HCT116 (cell line): Measurements from ENCODE around the gene RNASE8. TPM values are rescaled to one million over a fixed set of nuclear protein-coding genes. Genes with fewer than 3 reads are reported as not detected.
A peak's percentile ranks its signal among the peaks of the same experiment; 100 is the strongest.

Experiments used
- ATAC-seq: fragments of 200-7000 bp; cut with Tn5 transposase; 2 replicates; pipeline ENCODE4 v1.9.1; 2020; ENCODE audit warnings: mild to moderate bottlenecking, moderate library complexity
- BruUV-seq: library from RNA; stranded (reverse); fragments of 400-500 nt; replicated peaks from 2 replicates; lab custom pipeline; 2021; lab: Mats Ljungman, UMichigan
- CTCF ChIA-PET: fragments of 300-600 bp; sonication (Branson Sonifier 250); formaldehyde crosslinking; loops from one replicate; lab custom pipeline; 2021; ENCODE audit warnings: antibody characterized with exemption; lab: Charles Lee
- POLR2A ChIA-PET: fragments of 300-600, 350-600 bp; sonication (Branson Sonifier 250); formaldehyde crosslinking; loops from one replicate; lab custom pipeline; 2021; ENCODE audit warnings: antibody characterized with exemption; lab: Charles Lee
- RAD21 ChIA-PET, 2 experiments: fragments of 300-600 bp; sonication (Branson Sonifier 250); formaldehyde crosslinking; loops; one replicate each; lab custom pipeline; 2023; ENCODE audit warnings: low total read pairs in 2 of 2; ENCODE audit not compliant: uncharacterized antibody in 2 of 2, unreplicated experiment in 2 of 2, low non-redundant PET in 1 of 2; lab: Charles Lee
- DNase-seq: peaks from one replicate; pipeline ENCODE4 v3.0.0-alpha.2; 2010; ENCODE audit warnings: low read depth, low spot score
- H2AFZ ChIP-seq: fragments of 200-600 bp; shearing (Covaris generic), sonication (generic); 2 replicates; pipeline ENCODE4 v1.6.1; 2017; ENCODE audit warnings: low read depth, mixed run types, mixed read lengths, antibody characterized with exemption, low read length; ENCODE audit not compliant: poor library complexity, severe bottlenecking
- H3K27ac ChIP-seq: 2 replicates; pipeline ENCODE4 v1.5.1; 2012; ENCODE audit warnings: low read depth, low read length
- H3K27me3 ChIP-seq: fragments of 200-600 bp; sonication (generic); 2 replicates; pipeline ENCODE4 v1.6.1; 2016; ENCODE audit warnings: mixed run types, low read length, mixed read lengths; ENCODE audit not compliant: insufficient read depth
- H3K36me3 ChIP-seq, 2 experiments: fragments of 200-500 bp in 1 of 2; fragments of 200-600 bp in 1 of 2; sonication (Bioruptor generic) in 1 of 2; sonication (generic) in 1 of 2; 2 replicates each; pipeline versions ENCODE4 v1.5.1 to v1.6.1; 2014 to 2016; ENCODE audit warnings: low read length in 2 of 2, inconsistent platforms in 1 of 2, mixed read lengths in 1 of 2, mixed run types in 1 of 2; ENCODE audit not compliant: insufficient read depth in 2 of 2, control insufficient read depth in 1 of 2
- H3K4me1 ChIP-seq, 2 experiments: fragments of 200-600 bp in 1 of 2; sonication (generic) in 1 of 2; 2 replicates each; pipeline versions ENCODE4 v1.5.1 to v1.6.1; 2012 to 2017; ENCODE audit warnings: low read length in 2 of 2, inconsistent platforms in 1 of 2, mild to moderate bottlenecking in 1 of 2, mixed read lengths in 1 of 2, mixed run types in 1 of 2, moderate library complexity in 1 of 2; ENCODE audit not compliant: insufficient read depth in 2 of 2, control insufficient read depth in 1 of 2
- H3K4me2 ChIP-seq: fragments of 200-600 bp; sonication (generic); 2 replicates; pipeline ENCODE4 v1.6.1; 2017; ENCODE audit warnings: mixed run types, low read length, mixed read lengths
- H3K4me3 ChIP-seq, 2 experiments: fragments of 200-600 bp in 1 of 2; sonication (generic) in 1 of 2; replicated peaks in 1 of 2; 2 replicates each; pipeline ENCODE4 v1.5.1; 2011 to 2016; ENCODE audit warnings: low read length in 2 of 2, control low read depth in 1 of 2, low read depth in 1 of 2, mild to moderate bottlenecking in 1 of 2, mixed read lengths in 1 of 2, mixed run types in 1 of 2
- H3K79me2 ChIP-seq: fragments of 200-600 bp; sonication (generic); 2 replicates; pipeline ENCODE4 v1.6.1; 2017; ENCODE audit warnings: mild to moderate bottlenecking, mixed run types, low read length, moderate library complexity, mixed read lengths; ENCODE audit not compliant: insufficient read depth
- H3K9ac ChIP-seq: fragments of 200-600 bp; sonication (generic); 2 replicates; pipeline ENCODE4 v1.6.1; 2016; ENCODE audit warnings: low read length, mixed read lengths
- H3K9me2 ChIP-seq: fragments of 200-600 bp; sonication (generic), shearing (Covaris generic); 2 replicates; pipeline ENCODE4 v1.6.1; 2017; ENCODE audit warnings: mixed run types, mild to moderate bottlenecking, moderate library complexity; ENCODE audit not compliant: insufficient read depth
- H3K9me3 ChIP-seq, 2 experiments: fragments of 200-500 bp in 1 of 2; fragments of 200-600 bp in 1 of 2; sonication (Bioruptor generic) in 1 of 2; sonication (generic) in 1 of 2; 2 replicates each; pipeline ENCODE4 v1.6.1; 2014 to 2017; ENCODE audit warnings: low read length in 2 of 2, mixed read lengths in 2 of 2, inconsistent platforms in 1 of 2, low read depth in 1 of 2, mild to moderate bottlenecking in 1 of 2, mixed run types in 1 of 2, moderate library complexity in 1 of 2; ENCODE audit not compliant: control insufficient read depth in 1 of 2, insufficient read depth in 1 of 2
- H4K20me1 ChIP-seq: fragments of 200-600 bp; sonication (generic), shearing (Covaris generic); 2 replicates; pipeline ENCODE4 v1.6.1; 2017; ENCODE audit warnings: mixed run types, mild to moderate bottlenecking, moderate library complexity; ENCODE audit not compliant: insufficient read depth
- ATF3 ChIP-seq: IDR thresholded peaks from 2 replicates; pipeline ENCODE4 v1.6.1; 2012
- CBX3 ChIP-seq: IDR thresholded peaks from 2 replicates; pipeline ENCODE4 v1.6.1; 2012; ENCODE audit warnings: low read depth
- EGR1 ChIP-seq: IDR thresholded peaks from 2 replicates; pipeline ENCODE4 v1.6.1; 2012; ENCODE audit warnings: low read depth
- ELF1 ChIP-seq: IDR thresholded peaks from 2 replicates; pipeline ENCODE4 v1.6.1; 2012; ENCODE audit warnings: low read depth, borderline replicate concordance
- EZH2 ChIP-seq: fragments of 200-600 bp; sonication (generic); IDR thresholded peaks from 2 replicates; pipeline ENCODE4 v1.6.1; 2017; ENCODE audit warnings: antibody characterized with exemption, mixed run types
- EZH2phosphoT487 ChIP-seq: fragments of 200-600 bp; IDR thresholded peaks from 2 replicates; pipeline ENCODE4 v1.6.1; 2018; ENCODE audit warnings: antibody characterized with exemption, borderline replicate concordance
- POLR2A ChIP-seq: IDR thresholded peaks from 2 replicates; pipeline ENCODE4 v1.7.0; 2011; ENCODE audit warnings: borderline replicate concordance; ENCODE audit not compliant: insufficient read depth, insufficient read length; ENCODE audit errors: extremely low read depth
- RAD21 ChIP-seq: IDR thresholded peaks from 2 replicates; pipeline ENCODE4 v1.6.1; 2012; ENCODE audit warnings: low read depth, mild to moderate bottlenecking
- REST ChIP-seq: IDR thresholded peaks from 2 replicates; pipeline ENCODE4 v1.6.1; 2012; ENCODE audit warnings: low read depth
- SP1 ChIP-seq: IDR thresholded peaks from 2 replicates; pipeline ENCODE4 v1.6.1; 2012; ENCODE audit warnings: low read depth
- SRF ChIP-seq: IDR thresholded peaks from 2 replicates; pipeline ENCODE4 v1.6.1; 2012; ENCODE audit warnings: low read depth
- YY1 ChIP-seq: IDR thresholded peaks from 2 replicates; pipeline ENCODE4 v1.6.1; 2011; ENCODE audit warnings: low read length, low read depth, moderate library complexity, mild to moderate bottlenecking; ENCODE audit not compliant: insufficient replicate concordance; ENCODE audit errors: extremely low read depth
- intact Hi-C: fragments of 100-400 bp; cut with micrococcal nuclease; formaldehyde crosslinking; loops from 2 replicates; pipeline ENCODE4 v1.10.0; 2022
- total RNA-seq: library from RNA; stranded (reverse); gene quantifications from one replicate; pipeline ENCODE4 v1.2.1, GENCODE V29; 2021; ENCODE audit not compliant: unreplicated experiment

The RNASE8 gene
- total RNA-seq, 1 experiment from 2014 or later, result not detected

GRCh38 chr14:21096438-21096837 lies 38.8 kb downstream of the RNASE8 start:
- H3K4me2 ChIP-seq, result no peak overlapping the region
- TF ChIP-seq CBX3, result no peak
- TF ChIP-seq YY1, result no peak
- TF ChIP-seq EGR1, result no peak
- no peak for TF ChIP-seq RAD21
- TF ChIP-seq EZH2phosphoT487, result no peak
- no peak for TF ChIP-seq EZH2
- TF ChIP-seq ELF1, result no peak
- TF ChIP-seq ATF3, result no peak
- no peak for TF ChIP-seq POLR2A
- no peak for TF ChIP-seq REST
- TF ChIP-seq SP1, result no peak
- no peak for TF ChIP-seq SRF
- ATAC-seq, result no peak
- intact Hi-C loops, result no loop called here
- H4K20me1 ChIP-seq, result no peaks in the 10 kb centered on the region
- no peak overlapping the region for H3K4me3 ChIP-seq
- DNase-seq, result no peak
- H3K9ac ChIP-seq, result no peak overlapping the region
- H3K4me1 ChIP-seq, result peaks cover 9 to 18% of the 10 kb centered on the region in 2 experiments
- no peaks in the 10 kb centered on the region; a peak in 1 of 4 replicates for H3K36me3 ChIP-seq
- CTCF ChIA-PET, result interaction anchor here (1.2 to 5.3 kb wide), 4 partner anchors 7 to 82 kb away, joined by 4 to 35 read pairs (median 12); no protein-coding TSS in a partner anchor
- RAD21 ChIA-PET, result no interaction called here
- no peaks in the 10 kb centered on the region for H3K9me2 ChIP-seq
- H3K27ac ChIP-seq, result 0 out of 2 replicates have a peak overlapping the region, but pooled peaks have one; percentile 27
- H3K9me3 ChIP-seq, result no peaks in the 10 kb centered on the region
- TSS peak; percentile 30 for BruUV-seq
- H3K27me3 ChIP-seq, result no peaks in the 10 kb centered on the region
- no peak overlapping the region for H2AFZ ChIP-seq
- POLR2A ChIA-PET, result no interaction called here
- H3K79me2 ChIP-seq, result no peaks in the 10 kb centered on the region
